ENCODE measurements around the gene CUEDC2. TPM values are rescaled to one million over a fixed set of nuclear protein-coding genes. Genes with fewer than 3 reads are reported as not detected.

CUEDC2 gene, protein sequence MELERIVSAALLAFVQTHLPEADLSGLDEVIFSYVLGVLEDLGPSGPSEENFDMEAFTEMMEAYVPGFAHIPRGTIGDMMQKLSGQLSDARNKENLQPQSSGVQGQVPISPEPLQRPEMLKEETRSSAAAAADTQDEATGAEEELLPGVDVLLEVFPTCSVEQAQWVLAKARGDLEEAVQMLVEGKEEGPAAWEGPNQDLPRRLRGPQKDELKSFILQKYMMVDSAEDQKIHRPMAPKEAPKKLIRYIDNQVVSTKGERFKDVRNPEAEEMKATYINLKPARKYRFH
- polyA plus RNA-seq, result 10 to 100 TPM; 61.8 to 65.3 (median 63.3) TPM

GRCh38 chr10:102432162-102432950 lies at the start of gene CUEDC2:
CUEDC2 (minus strand) TSS chr10:102432574; CDS start chr10:102425188, 7,386 bp downstream.
- Mint-ChIP-seq H3K27me3 (ENCODE audit: low read depth in 3 of 3) (peaks cover 5 to 17% (median 14%) of the 10 kb centered on the region in 3 donors), H3K27ac (peak within 1 kb of the TSS; percentile 82 to 94 (median 90))

GRCh38 chr10:102480396-102480795 lies 48.0 kb upstream of the CUEDC2 start:
- Mint-ChIP-seq H3K4me3 (no peak overlapping the region), H3K36me3 (peaks cover 0 to 21% (median 10%) of the 10 kb centered on the region in 3 donors), H3K9me3 (no peaks in the 10 kb centered on the region), H3K27ac (peak overlapping the region in 1 of 6 donors; percentile 23), H3K27me3 (ENCODE audit: low read depth in 3 of 3) (peaks cover 0 to 5% (median 0%) of the 10 kb centered on the region in 3 donors), H3K4me1 (peaks cover 3 to 6% of the 10 kb centered on the region in 2 donors)
- no peak for DNase-seq

More at GRCh38 chr10:102432162-102432950, at the start of gene CUEDC2:
- H3K9me3 Mint-ChIP-seq, result no peaks in the 10 kb centered on the region
- peak; percentile 91 to 92 (median 92) for DNase-seq
- H3K36me3 Mint-ChIP-seq, result peaks cover 0 to 4% (median 0%) of the 10 kb centered on the region in 3 donors
- peak within 1 kb of the TSS; percentile 91 to 96 (median 91) for H3K4me3 Mint-ChIP-seq
- peaks cover 53 to 65% of the 10 kb centered on the region in 2 donors for H3K4me1 Mint-ChIP-seq

DNA sequence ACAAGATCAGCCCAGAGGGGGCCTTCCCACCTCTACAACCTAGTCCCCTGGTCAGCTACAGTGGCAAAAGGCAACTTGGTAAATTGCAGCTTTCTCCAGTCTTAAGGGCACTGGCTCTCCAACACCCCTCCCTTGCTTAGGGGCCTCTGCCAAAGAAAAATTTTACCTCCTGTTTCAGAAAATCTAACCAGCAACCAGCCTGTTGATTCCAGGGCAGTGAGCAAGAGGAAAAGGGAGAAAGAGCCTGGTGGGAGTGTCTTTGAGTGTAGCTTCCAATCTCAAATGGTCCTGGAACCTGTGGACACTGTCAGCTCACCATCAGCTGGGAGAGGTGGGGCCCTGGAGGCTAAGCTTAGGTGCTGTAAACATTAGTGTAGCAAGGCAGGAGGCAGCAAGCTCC lies 47.3 kb upstream of the CUEDC2 start:
- DNase-seq, result no peak
- H3K9me3 Mint-ChIP-seq, result no peaks in the 10 kb centered on the region
- H3K36me3 Mint-ChIP-seq, result peaks cover 0 to 15% (median 9%) of the 10 kb centered on the region in 3 donors
- H3K27ac Mint-ChIP-seq, result peak overlapping the region in 5 of 6 donors; percentile 6 to 88 (median 62)
- peaks cover 3 to 6% of the 10 kb centered on the region in 2 donors for H3K4me1 Mint-ChIP-seq
- peaks cover 0 to 5% (median 0%) of the 10 kb centered on the region in 3 donors for H3K27me3 Mint-ChIP-seq (ENCODE audit: low read depth in 3 of 3)
- no peak overlapping the region for H3K4me3 Mint-ChIP-seq

GRCh38 chr10:102476466-102477141 lies 44.2 kb upstream of the CUEDC2 start:
- Mint-ChIP-seq H3K4me1 (peaks cover 6 to 7% of the 10 kb centered on the region in 2 donors), H3K27ac (peak overlapping the region in 3 of 6 donors; percentile 7 to 59 (median 32)), H3K9me3 (no peaks in the 10 kb centered on the region), H3K4me3 (no peak overlapping the region), H3K27me3 (ENCODE audit: low read depth in 3 of 3) (peaks cover 0 to 7% (median 0%) of the 10 kb centered on the region in 3 donors), H3K36me3 (peaks cover 0 to 2% (median 0%) of the 10 kb centered on the region in 3 donors)
- no peak for DNase-seq

GRCh38 chr10:102475451-102476040 lies 43.2 kb upstream of the CUEDC2 start:
- no peaks in the 10 kb centered on the region for H3K9me3 Mint-ChIP-seq
- no peak overlapping the region for H3K4me3 Mint-ChIP-seq
- no peaks in the 10 kb centered on the region for H3K36me3 Mint-ChIP-seq
- no peak for DNase-seq
- peaks cover 6 to 7% of the 10 kb centered on the region in 2 donors for H3K4me1 Mint-ChIP-seq
- peaks cover 0 to 7% (median 0%) of the 10 kb centered on the region in 3 donors for H3K27me3 Mint-ChIP-seq (ENCODE audit: low read depth in 3 of 3)
- H3K27ac Mint-ChIP-seq, result peak overlapping the region in 2 of 6 donors; percentile 4 to 5

DNA sequence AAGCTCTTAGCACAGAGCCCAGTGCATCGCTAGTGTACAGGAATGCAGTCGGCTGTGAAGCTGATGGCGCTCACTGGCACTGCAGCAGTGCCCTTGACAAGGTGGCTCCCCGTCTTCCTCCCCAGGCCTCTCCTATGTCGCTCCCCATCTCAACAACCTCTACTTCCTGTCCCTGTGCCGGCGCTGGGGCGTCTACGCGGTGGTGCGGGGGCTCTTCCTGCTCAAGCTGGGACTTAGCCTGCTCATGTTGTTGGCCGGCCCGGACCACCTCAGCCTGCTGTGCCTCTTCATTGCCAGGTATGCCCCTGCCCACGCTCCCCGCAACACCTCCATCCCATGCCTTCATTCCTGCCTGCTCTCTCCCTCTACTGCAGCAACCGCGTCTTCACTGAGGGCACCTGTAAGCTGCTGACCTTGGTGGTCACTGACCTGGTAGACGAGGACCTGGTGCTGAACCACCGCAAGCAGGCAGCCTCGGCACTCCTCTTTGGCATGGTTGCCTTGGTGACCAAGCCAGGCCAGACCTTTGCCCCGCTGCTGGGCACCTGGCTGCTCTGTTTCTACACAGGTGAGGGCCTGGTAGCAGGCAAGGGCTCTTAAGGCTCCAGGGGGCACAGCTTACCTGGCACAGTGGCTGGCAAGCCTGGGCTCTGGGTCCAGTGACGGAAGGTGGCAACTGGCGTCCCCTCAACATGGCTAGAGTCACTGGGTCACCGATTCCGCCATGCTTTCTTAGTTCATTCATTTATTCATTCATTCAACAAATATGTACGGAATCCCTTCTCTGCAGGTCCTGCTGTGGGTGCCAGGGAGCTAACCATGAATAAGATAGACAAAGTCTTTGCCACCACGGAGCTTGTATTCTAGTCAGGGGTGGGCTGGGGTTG lies 41.3 kb upstream of the CUEDC2 start:
- H3K27me3 Mint-ChIP-seq (ENCODE audit: low read depth in 3 of 3), result peaks cover 0 to 2% (median 0%) of the 10 kb centered on the region in 3 donors
- peaks cover 0 to 5% (median 0%) of the 10 kb centered on the region in 3 donors for H3K36me3 Mint-ChIP-seq
- no peaks in the 10 kb centered on the region for H3K9me3 Mint-ChIP-seq
- no peak for DNase-seq
- H3K4me1 Mint-ChIP-seq, result peaks cover 0 to 4% of the 10 kb centered on the region in 2 donors
- H3K4me3 Mint-ChIP-seq, result no peak overlapping the region
- peak overlapping the region in 1 of 6 donors; percentile 37 for H3K27ac Mint-ChIP-seq

GRCh38 chr10:102470579-102471546 lies 38.5 kb upstream of the CUEDC2 start:
- Mint-ChIP-seq H3K4me1 (peaks cover 0 to 4% of the 10 kb centered on the region in 2 donors), H3K27me3 (ENCODE audit: low read depth in 3 of 3) (peaks cover 0 to 5% (median 0%) of the 10 kb centered on the region in 3 donors), H3K9me3 (no peaks in the 10 kb centered on the region), H3K27ac (no peak overlapping the region), H3K4me3 (no peak overlapping the region), H3K36me3 (peaks cover 0 to 5% (median 4%) of the 10 kb centered on the region in 3 donors)
- DNase-seq, result no peak

DNA sequence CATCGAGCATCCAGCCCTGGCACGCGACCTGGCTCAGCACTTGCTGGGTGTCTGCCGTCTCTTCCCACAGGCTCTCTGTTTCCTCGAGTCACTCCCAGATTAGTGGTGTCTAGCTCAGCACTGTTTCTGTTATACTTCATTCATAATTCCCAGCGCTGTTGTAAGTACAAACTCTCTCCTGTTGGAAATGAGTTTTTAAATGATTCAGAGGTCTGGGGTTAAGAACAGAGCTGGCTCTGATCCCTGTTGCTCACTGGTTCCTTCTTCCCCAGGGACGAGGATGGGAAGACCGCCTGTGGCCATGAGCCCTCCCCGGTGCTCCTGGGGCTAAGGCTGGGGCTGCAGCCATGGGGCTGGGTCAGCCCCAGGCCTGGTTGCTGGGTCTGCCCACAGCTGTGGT lies 36.3 kb upstream of the CUEDC2 start:
- no peak overlapping the region for H3K4me3 Mint-ChIP-seq
- H3K27ac Mint-ChIP-seq, result no peak overlapping the region
- H3K4me1 Mint-ChIP-seq, result peaks cover 0 to 1% of the 10 kb centered on the region in 2 donors
- peaks cover 2 to 5% (median 4%) of the 10 kb centered on the region in 3 donors for H3K36me3 Mint-ChIP-seq
- DNase-seq, result no peak
- H3K27me3 Mint-ChIP-seq (ENCODE audit: low read depth in 3 of 3), result peaks cover 0 to 2% (median 0%) of the 10 kb centered on the region in 3 donors
- no peaks in the 10 kb centered on the region for H3K9me3 Mint-ChIP-seq

DNA sequence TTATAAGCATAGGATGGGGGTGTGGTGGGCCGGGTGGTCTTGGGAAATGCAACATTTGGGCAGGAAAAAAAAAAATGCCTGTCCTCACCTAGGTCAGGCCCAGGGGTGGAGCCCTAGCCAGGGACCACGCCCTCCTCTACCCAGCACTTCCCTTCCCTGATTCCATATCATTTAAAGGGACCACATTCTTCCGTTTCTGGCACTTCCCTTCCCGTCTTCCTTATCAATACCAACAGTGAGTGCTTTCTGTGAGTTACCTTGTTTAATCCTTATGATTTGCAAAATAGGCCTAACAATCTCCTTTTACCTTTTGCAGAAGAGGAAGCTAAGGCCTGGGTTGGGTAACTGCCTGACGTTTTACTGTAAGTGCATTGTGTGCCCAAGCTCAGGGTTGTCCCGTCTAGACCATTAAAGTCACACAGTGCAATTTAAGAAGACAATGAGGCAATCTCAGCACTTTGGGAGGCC lies 35.6 kb upstream of the CUEDC2 start:
- H3K27me3 Mint-ChIP-seq (ENCODE audit: low read depth in 3 of 3), result peaks cover 0 to 2% (median 1%) of the 10 kb centered on the region in 3 donors
- no peak overlapping the region for H3K27ac Mint-ChIP-seq
- H3K4me3 Mint-ChIP-seq, result no peak overlapping the region
- peaks cover 0 to under 1% of the 10 kb centered on the region in 2 donors for H3K4me1 Mint-ChIP-seq
- H3K9me3 Mint-ChIP-seq, result no peaks in the 10 kb centered on the region
- peaks cover 4 to 5% (median 4%) of the 10 kb centered on the region in 3 donors for H3K36me3 Mint-ChIP-seq
- DNase-seq, result no peak

- Mint-ChIP-seq H3K9me3 (no peaks in the 10 kb centered on the region), H3K27me3 (ENCODE audit: low read depth in 3 of 3) (peaks cover 0 to 5% (median 3%) of the 10 kb centered on the region in 3 donors), H3K36me3 (peaks cover 4 to 5% (median 4%) of the 10 kb centered on the region in 3 donors), H3K4me1 (peaks cover 5 to 7% of the 10 kb centered on the region in 2 donors), H3K27ac (no peak overlapping the region), H3K4me3 (no peak overlapping the region)
- no peak for DNase-seq
Observed at GRCh38 chr10:102467318-102467717, 34.9 kb upstream of the CUEDC2 start.

DNA sequence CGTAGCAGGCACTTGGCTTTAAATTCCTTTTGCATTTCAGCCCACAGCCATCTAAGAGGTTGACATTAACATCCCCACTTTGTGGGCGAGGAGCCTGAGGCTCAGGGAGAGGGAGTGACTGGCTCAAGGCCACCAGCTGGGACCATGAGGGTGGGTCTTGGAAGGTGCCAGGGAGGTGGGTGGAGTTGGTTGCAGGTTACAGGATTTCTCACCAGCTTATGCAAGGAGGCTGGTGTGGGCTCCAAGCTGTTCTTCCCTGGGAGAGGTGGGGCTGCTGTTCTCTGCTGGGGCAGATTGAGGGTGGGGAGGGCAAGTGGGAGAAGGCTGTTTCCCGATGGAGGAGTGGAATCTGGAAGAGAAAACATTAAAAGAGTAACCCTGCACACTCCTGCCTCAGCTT lies 33.1 kb upstream of the CUEDC2 start:
- no peaks in the 10 kb centered on the region for H3K9me3 Mint-ChIP-seq
- peaks cover 4 to 5% (median 4%) of the 10 kb centered on the region in 3 donors for H3K36me3 Mint-ChIP-seq
- peaks cover 23 to 26% of the 10 kb centered on the region in 2 donors for H3K4me1 Mint-ChIP-seq
- peaks cover 0 to 5% (median 4%) of the 10 kb centered on the region in 3 donors for H3K27me3 Mint-ChIP-seq (ENCODE audit: low read depth in 3 of 3)
- DNase-seq, result no peak
- no peak overlapping the region for H3K4me3 Mint-ChIP-seq
- H3K27ac Mint-ChIP-seq, result no peak overlapping the region
